Measurements from ENCODE around the gene ASB6.
"Not testable (repeated sequence)": the region's sequence is repeated elsewhere in the genome, so short reads cannot be mapped to it uniquely, and the experiment has no call there.

Gene ASB6

DNA sequence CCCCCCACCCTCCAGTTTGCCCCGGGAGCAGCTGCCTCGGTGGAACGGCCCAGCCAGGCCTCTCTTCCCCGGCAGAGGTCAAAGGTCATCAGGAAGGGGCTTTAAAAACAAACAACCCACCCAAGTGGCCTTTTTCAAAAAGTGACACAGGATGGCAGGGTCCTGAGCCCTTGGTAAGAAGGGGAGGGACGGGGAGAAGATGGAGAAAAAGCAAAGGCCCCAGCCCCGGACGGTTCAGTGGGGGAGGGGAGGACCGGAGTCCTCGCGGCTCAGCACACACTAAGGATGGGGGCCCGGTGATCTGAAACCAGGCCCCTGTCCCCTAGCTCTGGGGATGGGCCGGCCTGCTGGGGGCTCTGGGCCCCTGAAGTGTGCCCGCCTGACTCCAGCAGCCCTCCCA, 24.6 kb upstream of the ASB6 start:
- DNase-seq, result no peak

DNA sequence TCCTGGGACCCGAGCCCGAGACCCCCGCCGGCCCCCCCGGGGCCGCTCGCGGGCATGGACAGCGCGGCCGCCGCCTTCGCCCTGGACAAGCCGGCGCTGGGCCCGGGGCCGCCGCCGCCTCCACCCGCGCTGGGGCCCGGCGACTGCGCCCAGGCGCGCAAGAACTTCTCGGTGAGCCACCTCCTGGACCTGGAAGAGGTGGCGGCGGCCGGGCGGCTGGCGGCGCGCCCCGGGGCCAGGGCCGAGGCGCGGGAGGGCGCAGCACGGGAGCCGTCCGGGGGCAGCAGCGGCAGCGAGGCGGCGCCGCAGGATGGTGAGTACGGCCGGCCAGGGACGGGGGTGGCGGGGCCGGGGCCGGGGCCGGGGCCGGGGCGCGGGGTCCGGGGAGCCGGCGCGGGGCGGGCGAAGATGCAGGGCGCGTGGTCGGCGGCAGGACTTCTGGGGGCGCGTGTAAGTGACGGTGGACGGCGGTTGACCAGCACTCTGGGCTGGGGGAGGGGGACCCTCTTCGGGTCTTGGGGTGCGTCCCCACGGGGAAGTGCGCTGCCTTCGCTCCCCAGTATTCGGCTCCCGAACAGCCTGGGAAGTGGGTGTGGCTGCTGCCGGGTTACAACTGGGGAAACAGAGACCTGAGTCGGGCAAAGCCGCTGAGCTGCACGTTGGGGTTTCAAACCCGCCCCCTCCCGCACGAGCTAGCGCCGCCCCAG, 24.0 kb upstream of the ASB6 start:
- DNase-seq, result no peak

DNA sequence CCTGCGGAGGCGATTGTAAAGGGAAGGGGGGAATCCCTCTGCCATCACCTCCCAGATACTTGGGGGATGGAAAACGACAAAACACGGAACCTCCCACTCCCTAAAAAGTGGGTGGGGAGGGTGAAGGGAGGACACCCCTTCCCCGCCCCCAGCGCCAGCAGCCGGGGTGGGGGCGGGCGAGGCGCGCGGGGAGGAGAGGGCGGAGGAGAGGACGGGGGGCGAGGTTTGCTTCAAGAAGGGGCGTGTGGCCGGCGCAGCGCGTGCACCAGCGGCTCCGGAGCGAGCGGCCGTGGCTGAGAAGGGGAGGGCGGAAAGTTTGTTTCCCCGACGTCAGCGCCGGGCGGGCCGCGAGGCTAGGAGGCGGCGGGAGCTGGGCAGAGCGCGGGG, 23.4 kb upstream of the ASB6 start, which contains the start of gene PRRX2:
TSS of gene PRRX2 (plus strand) at position 259 of the 387 bp plus-strand sequence. CDS start 221 bp downstream, outside the sequence.
- peak; percentile 46 for DNase-seq

DNA sequence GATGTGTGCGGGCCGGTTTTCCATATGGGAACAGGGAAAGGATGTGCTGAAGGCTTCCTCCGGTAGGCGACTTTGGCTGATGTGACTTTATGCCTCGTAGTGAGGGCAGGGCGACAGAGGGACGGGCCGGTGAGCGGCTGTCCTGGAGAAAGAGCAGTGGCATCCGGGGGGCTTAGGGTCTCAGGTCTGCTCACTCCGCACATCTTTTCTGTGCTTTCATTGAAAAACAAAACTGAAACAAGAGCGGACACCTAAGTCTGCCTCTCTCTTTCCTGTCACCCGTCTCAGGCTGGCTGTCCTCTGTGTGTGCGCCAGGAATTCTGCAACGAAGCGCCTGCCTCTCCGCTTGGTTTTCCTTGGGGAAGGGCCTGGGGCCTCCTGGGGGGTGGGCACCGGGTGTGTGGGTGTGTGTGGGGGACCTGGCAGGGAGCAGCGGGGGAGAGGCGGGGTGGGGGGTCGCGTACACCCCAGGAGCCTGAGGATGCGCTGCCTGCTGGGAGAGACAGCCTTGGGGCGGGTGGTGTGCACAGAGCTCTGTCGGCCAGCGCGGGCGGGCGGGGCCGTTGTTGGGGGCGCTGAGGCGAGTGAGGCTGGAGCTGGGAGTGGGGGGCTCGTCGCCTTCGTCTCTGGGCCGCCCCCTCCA, 22.9 kb upstream of the ASB6 start:
- peak; percentile 18 for DNase-seq

DNA sequence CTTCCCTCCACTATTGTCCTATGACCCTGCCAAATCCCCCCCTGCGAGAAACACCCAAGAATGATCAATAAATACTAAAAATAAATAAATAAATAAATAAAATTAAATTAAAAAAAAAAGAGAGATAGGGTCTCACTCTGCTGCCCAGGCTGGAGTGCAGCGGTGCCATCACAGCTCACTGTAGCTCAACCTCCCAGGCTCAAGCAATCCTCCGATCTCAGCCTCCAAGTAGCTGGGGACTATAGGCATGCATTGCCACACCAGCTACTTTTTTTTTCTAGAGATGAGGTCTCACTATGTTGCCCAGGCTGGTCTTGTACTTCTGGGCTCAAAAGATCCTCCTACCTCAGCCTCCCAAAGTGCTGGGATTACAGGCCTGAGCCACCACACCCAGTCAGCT, 20.3 kb upstream of the ASB6 start:
- not testable (repeated sequence) for DNase-seq

DNA sequence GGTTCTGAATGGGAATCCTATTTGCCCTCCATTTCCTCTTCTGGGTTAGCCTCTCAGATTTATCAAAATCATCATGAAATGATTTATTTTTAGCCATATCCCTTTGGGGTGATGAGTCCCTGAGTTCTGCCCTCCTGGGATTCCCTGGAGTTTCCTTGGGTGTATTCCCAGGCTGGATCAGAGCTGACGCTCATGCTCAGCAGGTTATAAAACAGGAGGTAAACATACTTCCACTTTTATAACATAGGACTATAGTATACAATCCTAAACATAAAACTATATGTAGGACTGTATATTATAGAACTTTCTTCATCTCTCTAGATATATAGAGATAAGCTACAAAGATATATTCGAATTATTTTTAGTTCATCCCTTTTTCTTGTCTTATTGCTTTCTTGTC, 19.1 kb upstream of the ASB6 start:
- no peak for DNase-seq

DNA sequence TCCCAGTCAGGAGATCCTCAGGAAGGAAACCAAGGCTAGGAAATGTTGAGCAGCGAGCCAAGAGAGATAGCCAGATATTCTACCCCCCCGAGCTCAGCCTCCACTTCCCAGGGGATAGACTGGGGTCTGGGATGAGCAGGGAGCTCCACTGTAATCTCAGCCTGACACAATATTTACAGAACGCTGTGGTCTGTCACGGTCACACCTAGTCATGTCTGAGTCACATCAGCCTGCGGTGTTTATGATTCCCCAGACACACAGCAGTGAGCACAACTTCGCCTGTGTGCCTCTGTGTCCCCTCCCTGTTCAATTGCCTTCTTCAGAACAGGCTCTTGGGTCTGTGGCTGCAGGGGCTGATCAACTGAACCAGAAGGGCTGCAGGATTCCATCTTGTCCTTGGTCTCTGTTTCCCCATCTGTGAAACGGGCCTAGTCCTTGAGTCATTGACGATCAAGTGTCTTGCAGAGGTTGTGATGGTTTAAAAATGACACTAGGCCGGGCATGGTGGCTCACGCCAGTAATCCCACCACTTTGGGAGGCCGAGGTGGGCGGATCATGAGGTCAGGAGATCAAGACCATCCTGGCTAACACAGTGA, 14.9 kb upstream of the ASB6 start:
- no peak for DNase-seq

DNA sequence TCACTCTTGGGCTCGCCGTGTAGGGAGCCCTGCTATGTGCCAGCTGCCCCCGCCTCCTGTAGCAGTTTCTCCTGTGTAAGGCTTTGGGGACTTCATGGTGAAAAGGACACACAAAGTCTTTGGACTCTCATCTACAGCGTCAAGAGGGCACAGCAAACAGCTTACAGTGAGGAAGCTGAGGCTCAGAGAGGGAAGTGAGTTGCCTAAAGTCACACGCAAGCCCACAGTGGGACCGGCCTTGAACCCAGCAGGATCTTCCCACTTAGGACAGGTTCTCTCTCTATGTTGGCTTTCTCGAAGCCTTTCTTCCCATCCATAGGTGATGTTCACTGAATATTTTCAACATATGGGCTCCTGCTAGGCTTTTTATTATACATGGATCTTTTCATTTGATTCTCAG, 13.7 kb upstream of the ASB6 start:
- no peak for DNase-seq

DNA sequence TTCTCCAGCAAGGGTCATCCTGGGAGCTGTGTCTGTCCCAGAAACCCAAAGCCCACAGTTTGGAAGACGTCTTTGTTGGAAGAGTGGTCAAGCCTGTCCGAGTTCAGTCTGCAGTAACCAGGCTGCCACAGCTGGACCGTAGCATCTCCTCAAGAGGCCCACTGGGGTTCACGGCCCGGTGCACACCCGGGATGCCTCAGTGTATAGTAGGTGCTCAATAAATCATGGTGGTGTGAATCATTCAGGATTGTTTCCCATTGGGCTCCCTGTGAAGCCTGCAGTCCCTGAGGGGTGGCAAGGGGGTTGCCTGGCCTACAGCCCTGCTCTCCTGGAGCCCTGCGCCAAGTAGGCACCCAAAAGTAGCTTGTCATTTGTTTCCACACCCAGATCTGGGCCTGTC, 13.2 kb upstream of the ASB6 start:
- DNase-seq, result no peak

DNA sequence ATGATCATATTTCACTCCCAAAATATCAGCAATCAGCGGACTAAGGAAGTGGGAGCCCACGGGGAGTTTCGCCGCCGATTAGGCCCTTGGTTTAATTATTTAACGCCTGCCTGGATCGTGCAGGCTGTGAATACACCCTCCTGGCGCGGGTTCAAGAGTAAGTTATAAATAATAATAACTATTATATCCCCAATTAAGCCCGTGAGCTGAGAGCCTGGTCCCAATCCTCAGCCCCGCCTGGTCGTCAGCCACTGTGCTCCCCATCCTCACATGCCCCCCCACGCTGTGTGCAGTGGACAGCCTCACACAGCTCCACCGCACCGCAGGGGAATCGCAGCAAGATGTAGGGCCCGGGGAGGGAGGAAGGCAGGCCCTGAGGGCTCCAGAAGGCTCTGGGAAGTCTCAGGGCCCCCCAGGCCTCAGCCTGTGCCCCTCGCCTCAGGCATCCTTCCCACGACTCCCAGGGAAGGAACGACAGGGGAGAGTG, 12.6 kb upstream of the ASB6 start:
- no peak for DNase-seq

DNA sequence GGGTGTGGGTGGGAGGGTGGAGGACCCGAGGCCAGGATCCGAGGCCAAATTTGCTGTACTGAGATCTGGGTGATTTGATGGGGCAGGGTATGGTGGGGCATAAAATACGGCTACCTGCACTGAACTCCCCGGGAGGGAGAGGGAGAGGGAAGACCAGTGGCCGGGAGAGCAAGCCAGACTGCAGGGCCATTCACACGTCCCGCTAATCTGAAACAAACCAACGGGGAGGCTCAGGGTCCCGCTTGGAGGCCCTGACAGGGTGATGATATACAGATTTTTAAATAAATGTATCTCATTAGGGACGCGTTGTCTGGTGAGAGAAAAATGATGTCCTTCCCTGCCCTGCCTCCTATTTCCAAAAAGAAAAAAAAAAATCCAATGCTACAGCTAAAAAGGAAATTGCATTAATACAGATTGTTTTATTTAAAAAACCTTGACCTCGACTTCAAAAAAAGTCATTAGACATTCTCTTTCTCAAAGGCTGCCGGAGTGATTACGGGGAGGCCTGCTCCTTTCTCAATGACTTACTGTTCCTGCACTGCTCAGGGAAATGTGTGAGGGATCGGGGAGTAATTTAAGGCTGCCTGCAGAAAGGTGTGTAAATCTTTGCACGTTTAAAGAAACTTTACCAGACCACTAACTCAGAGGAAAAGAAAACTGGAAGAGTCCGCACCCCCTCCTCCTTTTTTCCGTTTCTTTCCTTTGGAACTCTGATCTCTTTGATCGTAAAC, 12.0 kb upstream of the ASB6 start:
- DNase-seq, result no peak

DNA sequence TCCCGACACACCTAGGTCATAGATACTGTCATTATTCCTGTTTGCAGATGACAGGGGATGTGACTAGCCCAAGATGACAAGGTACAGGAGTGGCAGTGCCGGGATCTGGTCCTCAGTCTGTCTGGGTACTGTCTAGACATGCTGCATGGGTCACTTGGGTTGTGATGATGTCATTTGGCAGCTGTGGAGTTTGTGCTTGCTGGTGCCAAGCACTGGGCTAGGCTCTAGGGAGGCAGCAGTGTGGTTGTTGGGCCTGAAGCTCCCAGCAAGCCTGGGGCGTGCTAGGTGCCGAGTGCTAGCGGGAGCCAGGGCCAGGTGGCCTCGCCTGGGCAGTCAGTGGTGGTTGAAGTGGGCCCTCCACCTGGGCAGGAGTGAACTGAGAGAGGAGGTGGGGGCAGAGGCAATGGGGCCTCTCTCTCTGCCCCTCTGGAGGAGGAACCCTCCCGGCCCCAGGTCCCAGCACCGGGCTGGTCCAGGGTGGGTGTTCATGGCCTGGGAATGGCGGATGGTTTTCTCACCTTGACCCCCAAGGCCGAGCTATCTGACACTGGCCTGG, 8.8 kb upstream of the ASB6 start:
- DNase-seq, result no peak

DNA sequence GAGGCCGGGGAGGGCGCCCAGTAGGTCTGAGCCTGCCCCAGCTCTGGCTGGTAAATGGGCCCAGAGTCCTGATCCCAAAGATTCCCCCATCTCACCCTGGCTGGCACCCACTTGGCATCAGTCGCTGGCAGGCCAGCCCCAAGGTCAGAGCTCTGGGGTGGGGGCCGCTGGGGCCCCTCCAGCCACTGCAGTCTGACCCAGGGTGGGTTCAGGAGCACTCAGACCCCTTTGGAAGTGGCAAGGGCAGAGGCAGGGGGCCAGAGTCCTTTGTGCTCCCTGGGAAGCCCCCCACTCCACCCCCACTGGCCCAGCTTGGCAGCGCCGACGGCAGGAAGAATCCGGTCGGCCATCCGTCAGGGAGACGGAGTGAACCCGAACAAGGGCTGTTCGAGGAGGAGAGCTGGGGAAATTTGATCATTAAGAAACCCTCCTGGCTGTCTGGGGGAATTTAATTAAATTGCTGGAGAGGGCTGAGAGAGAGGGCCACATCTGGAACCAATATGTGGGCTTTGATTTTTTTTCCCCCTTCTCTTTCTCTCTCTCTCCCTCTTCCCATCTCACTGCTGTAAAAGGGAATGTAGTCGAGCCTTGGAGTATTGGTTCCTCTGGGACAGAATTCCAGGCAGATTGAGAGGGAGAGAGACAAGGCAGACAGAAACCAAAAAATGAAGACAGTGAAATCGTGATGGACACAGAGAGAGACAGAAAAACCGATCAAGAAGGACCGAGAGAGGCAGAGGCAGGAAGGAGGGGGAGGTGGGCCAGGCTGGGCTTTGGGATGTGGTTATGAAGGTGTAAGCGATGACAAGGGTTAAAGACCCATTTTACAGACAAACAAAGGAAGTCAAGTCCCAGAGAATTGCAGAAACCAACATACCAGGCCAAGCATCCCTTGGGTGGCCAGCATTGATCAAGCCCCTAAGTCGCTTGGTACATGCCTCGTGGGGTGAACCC, 8.1 kb upstream of the ASB6 start:
- no peak for DNase-seq

DNA sequence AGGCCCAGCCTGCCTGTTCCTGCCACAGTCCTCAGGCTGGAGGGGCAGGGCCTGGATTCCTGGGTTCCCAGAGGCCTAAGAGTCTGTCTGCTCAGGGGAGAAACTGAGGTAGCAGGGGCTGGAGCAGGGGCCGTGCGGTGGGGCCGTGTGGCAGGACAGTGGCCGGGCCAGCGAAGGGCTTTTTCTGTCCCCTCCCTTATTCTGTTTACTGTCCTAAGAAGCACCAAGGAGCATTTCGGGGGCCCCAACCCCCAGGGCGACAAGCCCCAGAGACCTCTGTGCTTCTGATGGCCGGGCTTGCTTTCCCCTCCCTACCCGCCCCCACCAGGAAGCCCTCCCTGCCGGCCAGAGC, 6.8 kb upstream of the ASB6 start:
- DNase-seq, result no peak

DNA sequence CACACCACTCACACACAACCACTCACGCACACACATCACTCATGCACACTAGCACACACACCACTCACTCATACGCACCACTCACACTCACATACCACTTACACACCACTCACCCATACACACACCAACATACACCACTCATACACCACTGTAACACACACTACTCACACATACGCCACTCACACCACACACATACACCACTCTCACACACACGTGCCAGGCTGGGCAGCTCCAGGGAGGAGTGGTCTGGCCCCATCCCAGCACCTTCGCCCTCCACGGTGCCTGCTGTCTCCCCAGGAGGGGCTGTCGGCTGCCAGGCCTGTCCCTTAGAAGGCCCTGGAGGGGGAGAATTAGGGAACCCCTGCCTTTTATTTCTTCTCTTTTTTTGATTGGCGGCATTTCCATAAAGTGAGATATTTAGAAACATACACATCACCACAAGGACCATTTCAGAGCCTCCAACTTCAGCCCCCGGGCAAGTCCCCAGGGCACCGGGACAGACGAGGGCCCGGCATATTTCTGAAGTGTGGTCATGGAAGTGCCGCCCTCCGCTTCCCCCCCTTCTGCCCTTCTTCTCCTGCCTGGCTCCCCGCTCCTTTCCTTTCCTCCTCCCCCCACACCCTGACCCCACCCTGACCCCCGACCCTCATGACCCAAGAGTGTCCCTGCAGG, 6.3 kb upstream of the ASB6 start:
- DNase-seq, result no peak

DNA sequence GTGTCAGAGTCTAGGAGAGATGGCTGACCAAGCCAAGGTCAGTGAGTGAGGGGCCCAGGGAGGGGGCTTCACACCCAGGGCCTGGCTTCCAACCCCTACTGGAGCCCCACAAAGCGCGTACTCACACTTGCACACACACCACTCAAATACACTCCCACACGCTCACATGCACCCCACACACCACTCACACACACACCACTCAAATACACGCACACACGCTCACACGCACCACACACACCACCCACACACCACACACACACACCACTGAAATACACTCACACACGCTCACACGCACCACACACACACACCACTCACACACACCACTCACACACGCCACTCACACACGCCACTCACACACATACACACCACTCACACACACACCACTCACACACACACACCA, 5.7 kb upstream of the ASB6 start:
- no peak for DNase-seq

DNA sequence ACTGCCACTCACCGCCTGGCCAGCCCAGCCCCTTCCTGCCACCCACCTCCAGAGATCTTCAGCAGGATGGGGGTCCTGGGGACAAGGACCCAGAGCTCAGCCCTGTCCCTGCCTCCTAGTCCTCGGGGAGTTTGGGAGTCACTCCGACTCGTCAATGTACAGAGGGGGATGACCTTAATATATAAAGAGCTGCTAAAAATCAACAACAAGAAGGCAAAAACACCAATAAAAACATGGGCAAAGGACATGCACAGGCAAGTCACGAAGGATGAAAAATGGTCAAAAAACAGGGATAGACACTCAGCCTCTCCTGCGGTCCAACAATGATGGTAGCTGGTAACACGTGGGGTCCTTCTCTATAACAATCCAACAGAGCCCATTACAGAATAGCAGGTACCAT, 4.7 kb upstream of the ASB6 start:
- DNase-seq, result no peak

DNA sequence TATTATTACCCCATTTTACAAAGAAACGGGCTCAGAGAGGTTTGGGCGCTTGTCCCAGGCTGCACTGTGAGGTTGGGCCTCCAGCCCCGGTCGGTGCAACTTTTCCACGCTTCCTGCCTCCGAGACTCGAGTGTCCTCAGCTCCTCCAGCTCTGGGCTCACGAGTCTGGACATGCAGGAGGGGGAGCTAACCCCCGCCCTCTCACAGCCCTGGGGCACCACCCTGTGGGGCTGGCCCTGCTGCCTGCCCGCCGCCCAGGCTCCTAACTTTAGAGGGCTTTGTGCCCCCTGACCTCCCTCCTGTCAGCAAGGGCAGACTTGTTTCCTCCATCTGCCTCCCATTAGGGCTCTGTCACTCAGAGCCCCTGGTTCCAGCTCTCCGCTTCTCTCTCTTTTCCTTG, 4.3 kb upstream of the ASB6 start:
- no peak for DNase-seq

DNA sequence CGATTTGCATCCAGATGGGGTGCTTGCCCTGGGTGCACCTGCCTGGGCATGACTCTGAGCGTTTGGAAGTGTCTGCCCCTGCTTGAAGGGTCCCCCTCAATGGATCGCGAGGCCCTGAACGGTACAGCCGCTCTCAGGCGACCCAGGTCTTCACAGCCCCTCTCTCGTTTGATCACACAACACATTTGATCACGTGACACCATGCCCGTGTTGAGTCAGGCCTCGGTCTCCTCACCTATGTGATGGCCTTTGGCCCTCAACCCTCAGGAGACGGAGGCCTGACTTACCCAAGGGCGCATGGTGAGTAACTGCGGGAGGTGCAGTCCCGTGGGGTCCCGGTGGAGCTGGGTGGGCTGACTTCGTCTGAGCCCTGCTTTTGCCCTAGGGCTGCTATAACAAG, 3.0 kb upstream of the ASB6 start:
- no peak for DNase-seq

DNA sequence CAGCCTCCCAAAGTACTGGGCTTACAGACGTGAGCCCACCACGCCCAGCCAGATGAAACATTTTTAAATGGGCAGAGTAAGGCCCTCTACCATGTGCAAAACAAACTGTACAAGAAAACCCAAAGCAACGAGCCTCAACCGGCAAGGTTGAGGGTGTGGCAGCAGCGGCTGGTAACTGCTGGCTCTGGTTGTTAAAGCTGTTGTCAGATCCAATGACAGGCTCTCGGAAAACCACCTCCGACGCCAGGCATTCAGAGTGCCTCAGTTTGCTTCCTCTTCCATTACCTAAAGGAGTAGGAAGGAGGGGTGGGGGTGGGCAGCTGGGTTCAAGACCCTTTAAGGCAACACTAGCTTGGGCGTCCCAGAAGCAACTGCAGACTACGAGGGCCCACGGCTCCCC, 2.4 kb upstream of the ASB6 start:
- no peak for DNase-seq

DNA sequence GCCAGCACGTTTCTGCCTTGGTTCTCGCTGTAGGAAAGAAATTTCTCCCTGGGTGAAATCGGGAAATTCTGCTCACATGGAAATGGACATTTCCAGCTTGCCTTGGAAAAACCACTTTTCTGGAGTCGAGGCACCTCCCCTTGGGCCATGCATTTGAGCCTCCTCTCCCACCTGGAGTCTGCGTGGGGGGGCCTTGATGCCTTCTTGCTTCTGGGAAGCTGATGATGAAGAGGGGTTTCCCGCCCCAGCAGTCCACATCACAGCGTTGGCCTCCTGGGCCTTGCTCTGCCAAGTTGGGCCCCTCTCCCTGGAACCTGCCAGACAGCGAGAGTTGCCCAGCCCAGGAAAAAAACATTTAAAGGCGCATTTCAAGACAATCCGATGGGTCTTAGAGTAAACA, 1.8 kb upstream of the ASB6 start:
- DNase-seq, result no peak
